ENCODE data around the gene RUFY3.
"Not testable (repeated sequence)": the region's sequence is repeated elsewhere in the genome, so short reads cannot be mapped to it uniquely, and the experiment has no call there.

Gene RUFY3

GRCh38 chr4:70829015-70829414, 107.3 kb downstream of the RUFY3 start:
- no peak for DNase-seq
- in situ Hi-C loops (cut with HindIII; ENCODE audit: low pct_ligation_motif_present, low pct_unique_long_range_greater_than_20kb, low sequenced_read_pairs), result no loop called here

- DNase-seq, result no peak
- in situ Hi-C loops (cut with HindIII; ENCODE audit: low pct_ligation_motif_present, low pct_unique_long_range_greater_than_20kb, low sequenced_read_pairs), result no loop called here
These were observed 107.7 kb downstream of the RUFY3 start for GRCh38 chr4:70829492-70829891.

- no peak for DNase-seq
- in situ Hi-C loops (cut with HindIII; ENCODE audit: low pct_ligation_motif_present, low pct_unique_long_range_greater_than_20kb, low sequenced_read_pairs), result no loop called here
These were observed 108.3 kb downstream of the RUFY3 start for GRCh38 chr4:70830054-70830453.

GRCh38 chr4:70831293-70831692, 109.5 kb downstream of the RUFY3 start:
- in situ Hi-C loops (cut with HindIII; ENCODE audit: low pct_ligation_motif_present, low pct_unique_long_range_greater_than_20kb, low sequenced_read_pairs), result no loop called here
- no peak for DNase-seq

DNA sequence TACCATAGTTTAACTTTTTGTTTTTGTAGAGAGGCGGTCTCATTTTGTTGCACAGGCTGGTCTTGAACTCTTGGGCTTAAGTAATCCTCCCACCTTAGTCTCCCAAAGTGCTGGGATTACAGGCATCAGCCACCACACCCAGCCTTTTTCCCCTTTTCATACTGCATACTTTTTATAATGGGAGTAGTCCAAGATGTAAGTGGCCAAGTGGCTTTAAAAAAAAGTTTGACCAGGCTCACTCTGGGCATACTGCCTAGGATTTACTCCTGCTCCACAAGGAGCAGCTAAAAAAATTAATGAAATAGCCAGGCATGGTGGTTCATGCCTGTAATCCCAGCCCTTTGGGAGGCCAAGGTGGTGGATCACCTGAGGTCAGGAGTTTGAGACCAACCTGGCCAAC, 111.9 kb downstream of the RUFY3 start:
- in situ Hi-C loops (cut with HindIII; ENCODE audit: low pct_ligation_motif_present, low pct_unique_long_range_greater_than_20kb, low sequenced_read_pairs), result no loop called here
- no peak for DNase-seq

GRCh38 chr4:70836081-70836480, 114.3 kb downstream of the RUFY3 start:
- no peak for DNase-seq
- in situ Hi-C loops (cut with HindIII; ENCODE audit: low pct_ligation_motif_present, low pct_unique_long_range_greater_than_20kb, low sequenced_read_pairs), result no loop called here

DNA sequence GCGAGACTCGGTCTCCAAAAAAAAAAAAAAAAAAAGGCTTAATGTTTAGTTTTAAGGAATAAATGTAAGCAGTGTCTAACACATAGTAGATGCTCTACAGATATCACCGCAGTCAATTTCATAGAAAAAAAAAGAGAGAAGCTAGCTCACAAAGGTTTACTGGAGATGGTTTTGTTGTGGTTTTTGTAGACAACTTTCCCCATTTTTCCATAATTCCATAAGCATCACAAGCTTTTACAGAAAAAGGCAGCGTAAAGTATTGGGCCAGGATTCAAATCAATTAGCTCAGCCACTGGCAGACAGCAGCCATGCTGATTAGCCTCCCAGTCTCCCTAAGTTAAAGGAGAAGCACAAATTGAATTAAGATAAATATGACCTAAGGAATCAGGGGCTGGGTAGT, 116.4 kb downstream of the RUFY3 start:
- in situ Hi-C loops (cut with HindIII; ENCODE audit: low pct_ligation_motif_present, low pct_unique_long_range_greater_than_20kb, low sequenced_read_pairs), result no loop called here
- peak; percentile 7 for DNase-seq

GRCh38 chr4:70838666-70839588, 117.2 kb downstream of the RUFY3 start:
- DNase-seq, result peak; percentile 39
- in situ Hi-C loops (cut with HindIII; ENCODE audit: low pct_ligation_motif_present, low pct_unique_long_range_greater_than_20kb, low sequenced_read_pairs), result no loop called here

DNA sequence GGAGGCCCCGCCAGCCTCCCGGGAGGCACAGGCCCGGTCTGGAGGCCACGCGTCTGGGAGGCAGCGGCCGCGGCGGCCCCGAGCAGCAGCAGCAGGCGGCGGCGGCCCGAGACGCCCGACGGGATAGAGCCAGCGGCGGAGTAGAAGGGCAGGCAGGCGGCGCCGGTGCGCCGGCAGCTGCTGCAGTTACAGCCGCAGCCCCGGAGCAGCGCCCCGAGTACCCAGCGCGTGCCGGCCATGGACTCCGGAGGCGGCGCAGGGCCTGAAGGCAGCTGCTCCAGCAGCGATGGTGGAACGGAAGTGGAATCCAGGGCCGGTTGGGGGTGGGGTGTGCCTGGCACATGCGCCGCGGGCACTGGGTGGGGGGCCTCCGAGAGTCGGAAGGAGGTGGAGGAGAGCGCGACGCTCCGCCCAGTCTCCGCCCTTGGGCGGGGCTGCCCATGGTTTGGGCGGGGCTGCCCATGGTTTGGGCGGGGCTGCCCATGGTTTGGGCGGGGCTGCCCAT, 117.9 kb downstream of the RUFY3 start, which contains the start of gene GRSF1:
TSS of gene GRSF1 (minus strand) at position 302 of the 505 bp plus-strand sequence. CDS start at position 239, 63 bp downstream.
- peak; percentile 87 for DNase-seq
- in situ Hi-C loops (cut with HindIII; ENCODE audit: low pct_ligation_motif_present, low pct_unique_long_range_greater_than_20kb, low sequenced_read_pairs), result no loop called here

- in situ Hi-C loops (cut with HindIII; ENCODE audit: low pct_ligation_motif_present, low pct_unique_long_range_greater_than_20kb, low sequenced_read_pairs), result not testable (repeated sequence)
- peak; percentile 28 for DNase-seq
These were observed 118.4 kb downstream of the RUFY3 start for GRCh38 chr4:70840137-70840536.

DNA sequence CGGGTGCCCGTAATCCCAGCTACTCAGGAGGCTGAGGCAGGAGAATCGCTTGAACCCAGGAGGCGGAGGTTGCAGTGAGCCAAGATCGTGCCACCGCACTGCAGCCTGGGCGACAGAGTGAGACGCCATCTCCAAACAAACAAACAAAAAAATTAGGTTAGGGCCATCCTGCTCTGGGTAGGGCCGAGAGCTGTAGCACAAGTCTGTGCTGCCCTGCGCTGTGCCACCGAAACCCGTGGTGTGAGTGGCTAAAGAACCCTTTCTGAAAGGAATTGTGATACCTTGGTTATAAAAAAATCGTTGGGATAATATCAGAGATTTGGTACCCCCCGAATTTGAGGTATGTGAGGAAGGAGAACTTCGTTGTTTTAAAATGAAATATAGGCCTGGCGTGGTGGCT, 118.9 kb downstream of the RUFY3 start:
- in situ Hi-C loops (cut with HindIII; ENCODE audit: low pct_ligation_motif_present, low pct_unique_long_range_greater_than_20kb, low sequenced_read_pairs), result not testable (repeated sequence)

GRCh38 chr4:70841211-70841610, 119.4 kb downstream of the RUFY3 start:
- DNase-seq, result no peak
- in situ Hi-C loops (cut with HindIII; ENCODE audit: low pct_ligation_motif_present, low pct_unique_long_range_greater_than_20kb, low sequenced_read_pairs), result no loop called here

More for the DNA sequence above, 118.9 kb downstream of the RUFY3 start:
- DNase-seq, result not testable (repeated sequence)

DNA sequence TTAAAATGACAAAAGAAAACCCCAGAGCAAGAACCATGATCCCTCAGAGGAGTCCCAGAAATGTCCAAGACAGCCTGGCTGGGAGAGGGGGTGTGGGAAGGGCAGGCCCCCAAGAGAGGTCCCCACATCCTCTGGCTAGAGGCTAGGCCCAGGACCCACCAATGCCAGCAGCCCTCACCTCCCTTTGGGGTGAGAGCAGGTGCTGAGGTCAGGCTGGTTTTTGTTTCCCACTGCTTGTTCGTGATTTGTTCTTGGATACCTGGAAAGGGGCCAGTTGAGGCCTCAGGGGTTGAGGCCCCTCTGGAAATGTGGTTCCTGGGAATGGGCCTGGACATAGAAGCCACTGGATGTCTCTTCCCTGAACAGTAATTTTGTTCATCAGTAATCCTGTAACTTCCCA, 120.2 kb downstream of the RUFY3 start:
- in situ Hi-C loops (cut with HindIII; ENCODE audit: low pct_ligation_motif_present, low pct_unique_long_range_greater_than_20kb, low sequenced_read_pairs), result no loop called here
- no peak for DNase-seq

DNA sequence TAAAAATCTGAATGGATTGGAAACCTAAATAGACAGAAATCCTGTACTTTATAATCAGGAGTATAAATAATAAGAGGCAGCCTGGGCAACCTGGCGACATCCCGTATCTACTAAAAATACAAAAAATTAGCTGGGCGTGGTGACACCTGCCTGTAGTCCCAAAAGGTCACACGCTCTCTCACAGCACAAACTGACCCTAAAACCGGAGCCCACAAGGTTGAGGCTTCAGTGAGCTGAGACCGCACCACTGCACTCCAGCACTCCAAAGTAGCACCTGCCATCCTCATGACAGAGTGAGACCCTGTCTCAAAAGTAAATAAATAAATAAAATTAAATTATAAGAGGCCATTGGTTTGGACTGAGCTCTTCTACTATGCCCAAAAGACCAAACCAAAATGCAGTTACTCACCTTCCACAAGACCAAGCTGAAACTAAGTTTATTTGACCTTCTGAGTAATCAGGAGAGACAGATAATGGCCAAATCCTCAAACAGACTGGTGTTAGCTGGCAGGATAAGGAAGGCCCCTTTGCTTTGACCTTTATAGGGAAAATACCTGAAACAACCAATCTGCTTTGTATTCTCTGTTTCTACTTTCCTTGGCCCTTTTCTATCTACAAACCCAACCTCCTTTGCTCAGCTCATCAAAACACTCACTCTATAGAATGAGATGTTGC, 121.1 kb downstream of the RUFY3 start:
- in situ Hi-C loops (cut with HindIII; ENCODE audit: low pct_ligation_motif_present, low pct_unique_long_range_greater_than_20kb, low sequenced_read_pairs), result no loop called here
- no peak for DNase-seq

DNA sequence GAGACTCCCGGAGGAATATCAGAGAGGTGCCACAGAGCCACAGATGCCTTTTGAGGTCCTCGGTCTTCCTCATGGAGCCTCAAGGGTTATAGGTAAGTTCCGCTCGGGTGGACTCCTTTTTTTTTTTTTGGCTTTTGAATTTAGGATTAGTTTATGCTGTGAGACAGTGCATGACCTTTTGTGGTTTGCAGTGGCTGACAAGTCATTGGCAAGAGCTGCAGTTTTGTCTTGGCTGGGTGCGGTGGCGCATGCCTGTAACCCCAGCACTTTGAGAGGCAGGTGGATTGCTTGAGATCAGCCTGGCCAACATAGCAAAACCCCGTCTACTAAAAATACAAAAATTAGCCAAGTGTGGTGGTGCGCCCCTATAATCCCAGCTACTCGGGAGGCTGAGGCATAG, 122.4 kb downstream of the RUFY3 start:
- in situ Hi-C loops (cut with HindIII; ENCODE audit: low pct_ligation_motif_present, low pct_unique_long_range_greater_than_20kb, low sequenced_read_pairs), result no loop called here
- no peak for DNase-seq

- DNase-seq, result no peak
- in situ Hi-C loops (cut with HindIII; ENCODE audit: low pct_ligation_motif_present, low pct_unique_long_range_greater_than_20kb, low sequenced_read_pairs), result no loop called here
These were observed 127.5 kb downstream of the RUFY3 start for GRCh38 chr4:70849291-70849690.

DNA sequence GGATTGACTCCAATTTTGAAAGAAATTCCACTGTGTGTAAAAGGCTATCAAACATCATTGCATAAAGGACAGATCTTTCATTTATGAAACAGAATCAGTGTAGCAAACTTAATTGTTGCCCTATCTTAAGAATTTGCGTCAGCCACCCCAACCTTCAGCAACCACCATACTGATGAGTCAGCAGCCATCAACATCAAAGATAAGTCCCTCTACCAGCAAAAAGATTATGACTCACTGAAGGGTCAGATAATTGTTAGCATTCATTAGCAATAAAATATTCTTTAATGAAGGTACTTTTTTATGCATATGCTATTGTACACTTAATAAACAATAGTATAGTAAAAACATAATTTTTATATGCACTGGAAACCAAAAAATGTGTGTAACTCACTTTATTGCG, 133.7 kb downstream of the RUFY3 start:
- DNase-seq, result no peak
- in situ Hi-C loops (cut with HindIII; ENCODE audit: low pct_ligation_motif_present, low pct_unique_long_range_greater_than_20kb, low sequenced_read_pairs), result no loop called here

Data from ACHN (cell line).